GM19193 (cell line): ENCODE measurements around the gene ATF6B.

Experiments used
- POLR2A ChIP-seq: IDR thresholded peaks from 4 replicates; pipeline ENCODE4 v1.6.1; 2011; ENCODE audit not compliant: insufficient read depth, insufficient read length; ENCODE audit errors: extremely low read depth

The ATF6B gene

GRCh38 chr6:32166411-32167061 is 38.5 kb upstream of the ATF6B start:
- no peak for TF ChIP-seq POLR2A

- no peak for TF ChIP-seq POLR2A
Observed at GRCh38 chr6:32164295-32164694, 36.2 kb upstream of the ATF6B start, which contains the start of gene EGFL8. TSS of gene EGFL8 (plus strand) at chr6:32164595. CDS start at chr6:32166166, 1,571 bp downstream.

GRCh38 chr6:32163559-32164258 is 35.7 kb upstream of the ATF6B start:
- TF ChIP-seq POLR2A: no peak

GRCh38 chr6:32158052-32158451 is 30.0 kb upstream of the ATF6B start:
- TF ChIP-seq POLR2A: no peak

GRCh38 chr6:32156891-32157290 is 28.8 kb upstream of the ATF6B start:
- no peak for TF ChIP-seq POLR2A

GRCh38 chr6:32154514-32155161 is 26.6 kb upstream of the ATF6B start:
- no peak for TF ChIP-seq POLR2A

GRCh38 chr6:32153564-32154513 is 25.8 kb upstream of the ATF6B start, which contains the start of gene PPT2:
TSS of gene PPT2 (plus strand) at chr6:32154141. CDS start at chr6:32154595, 454 bp downstream.
- no peak for TF ChIP-seq POLR2A

GRCh38 chr6:32152769-32153563 is 24.9 kb upstream of the ATF6B start:
- TF ChIP-seq POLR2A: no peak

- no peak for TF ChIP-seq POLR2A
Observed at GRCh38 chr6:32151863-32152768, 24.1 kb upstream of the ATF6B start, which contains the start of gene PRRT1. TSS of gene PRRT1 (minus strand) at chr6:32151939. CDS start at chr6:32151827, 112 bp downstream.

GRCh38 chr6:32151181-32151862 is 23.3 kb upstream of the ATF6B start:
- no peak for TF ChIP-seq POLR2A

- no peak for TF ChIP-seq POLR2A
Observed at GRCh38 chr6:32149932-32150870, 22.2 kb upstream of the ATF6B start.
